HG02798 (cell line): ENCODE measurements around the gene GSTO1.
A peak's percentile ranks its signal among the peaks of the same experiment; 100 is the strongest.
"Not testable (repeated sequence)": the region's sequence is repeated elsewhere in the genome, so short reads cannot be mapped to it uniquely, and the experiment has no call there.

ENCODE experiments used
- ATAC-seq: cut with Tn5 transposase; IDR thresholded peaks from one replicate; pipeline ENCODE4 v1.9.1; 2021; ENCODE audit warnings: mild to moderate bottlenecking; ENCODE audit not compliant: unreplicated experiment, poor library complexity

GSTO1 gene

GRCh38 chr10:104248931-104249330 is 5.8 kb upstream of the GSTO1 start:
- ATAC-seq = not testable (repeated sequence)

- no peak for ATAC-seq
Observed at GRCh38 chr10:104250371-104250770, 4.3 kb upstream of the GSTO1 start.

GRCh38 chr10:104251443-104251842 is 3.2 kb upstream of the GSTO1 start:
- ATAC-seq = no peak

DNA sequence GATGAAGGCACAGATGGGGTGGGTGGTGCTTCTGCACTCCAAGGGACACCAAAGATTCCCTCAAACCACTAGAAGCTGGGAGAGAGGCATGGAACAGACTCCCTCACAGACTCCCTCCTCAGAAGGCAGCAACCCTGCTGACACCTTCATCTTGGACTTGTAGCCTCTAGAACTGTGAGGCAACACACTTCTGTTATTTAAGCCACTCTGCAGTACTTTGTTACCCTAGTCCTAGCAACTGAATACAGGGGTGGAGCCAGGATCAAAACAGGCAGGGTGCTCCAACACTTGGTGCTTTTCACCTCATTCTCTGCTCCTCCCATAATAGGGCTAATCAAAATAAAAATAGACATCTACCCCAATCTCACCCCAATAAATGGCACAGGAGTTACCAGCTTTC is 2.3 kb upstream of the GSTO1 start:
- no peak for ATAC-seq

GRCh38 chr10:104253106-104253505 is 1.6 kb upstream of the GSTO1 start:
- no peak for ATAC-seq

GRCh38 chr10:104253606-104254410 is 884 bp upstream of the GSTO1 start:
- no peak for ATAC-seq

DNA sequence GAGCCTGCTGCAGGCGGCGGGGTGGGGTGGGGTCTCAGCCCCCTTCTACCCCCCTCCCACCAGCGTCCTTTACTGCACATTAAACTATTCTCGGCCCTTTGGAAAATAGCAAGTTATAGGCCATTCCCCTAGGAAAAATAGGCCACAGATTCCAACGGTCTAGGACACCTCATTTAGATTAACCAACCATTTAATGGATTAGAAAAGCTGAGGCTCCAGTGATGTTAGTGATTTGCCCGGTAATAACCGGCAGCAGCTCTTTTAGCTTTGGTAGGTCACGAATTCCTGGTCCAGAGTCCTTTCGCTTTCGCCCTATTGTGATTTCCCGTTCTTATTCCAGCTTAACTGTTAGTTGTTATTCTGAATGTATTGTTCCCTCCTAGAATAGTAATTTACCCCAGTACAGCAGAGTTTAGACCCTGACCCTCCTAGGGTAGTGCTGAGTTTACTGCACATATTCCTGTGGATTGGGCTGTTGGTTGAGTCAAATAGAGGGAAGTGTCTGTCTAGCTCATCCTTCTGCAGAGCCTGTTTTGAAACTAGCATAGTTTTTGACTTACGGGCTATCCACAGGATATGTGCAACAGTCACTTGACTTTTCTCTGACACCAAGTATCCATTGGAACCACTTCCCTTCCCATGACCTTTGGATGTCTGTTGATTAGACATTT is 754 bp downstream of the GSTO1 start:
- peak; percentile 33 for ATAC-seq

DNA sequence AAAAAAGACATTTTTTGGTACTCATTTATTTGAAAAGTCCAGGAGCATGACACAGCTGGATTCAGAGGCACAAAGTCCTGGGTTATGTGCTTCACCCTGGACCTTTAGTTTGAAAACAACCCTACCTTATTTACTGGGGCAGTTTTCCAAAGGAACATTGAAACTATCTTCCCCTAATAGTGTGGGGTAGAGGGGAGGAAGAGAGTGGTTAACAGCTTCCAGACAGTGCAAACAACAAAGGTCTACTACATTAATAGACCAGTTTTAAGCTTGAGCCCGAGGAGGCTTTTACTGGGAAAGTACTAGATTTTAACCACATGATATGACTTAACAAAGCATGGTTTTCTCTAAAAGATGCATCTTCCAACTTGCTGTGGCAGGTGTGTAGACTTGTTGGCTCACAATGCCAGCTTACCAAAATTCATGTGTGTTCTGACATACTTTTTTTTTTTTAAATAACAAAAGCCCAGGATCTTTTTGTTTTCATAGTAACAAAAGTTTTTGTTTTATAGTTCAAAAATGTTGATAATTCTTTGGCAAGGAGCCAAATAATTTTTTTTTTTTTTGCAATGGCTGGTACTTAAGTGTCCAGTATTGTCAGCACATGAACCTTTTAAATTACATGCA is 1.8 kb downstream of the GSTO1 start:
- ATAC-seq = no peak

GRCh38 chr10:104257235-104257634 is 2.5 kb downstream of the GSTO1 start:
- no peak for ATAC-seq

DNA sequence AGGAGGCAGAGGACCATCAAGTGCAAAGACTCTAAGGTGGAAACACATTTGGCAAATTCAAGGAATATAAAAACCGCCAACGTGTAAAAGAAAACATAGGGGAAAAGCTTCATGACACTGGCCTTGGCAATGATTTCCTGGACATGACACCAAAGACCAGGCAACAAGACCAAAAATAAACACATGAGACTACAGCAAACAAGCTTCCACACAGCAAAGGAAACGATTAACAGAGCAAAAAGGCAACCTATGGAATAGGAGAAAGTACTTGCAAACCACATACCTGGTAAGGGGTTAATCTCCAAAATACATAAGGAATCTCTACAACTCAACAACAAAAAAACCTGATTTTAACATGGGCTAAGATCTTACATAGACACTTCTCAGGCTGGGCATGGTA is 3.5 kb downstream of the GSTO1 start:
- ATAC-seq = no peak

GRCh38 chr10:104259456-104259855 is 4.8 kb downstream of the GSTO1 start:
- no peak for ATAC-seq

GRCh38 chr10:104259999-104260774 is 5.5 kb downstream of the GSTO1 start:
- no peak for ATAC-seq

DNA sequence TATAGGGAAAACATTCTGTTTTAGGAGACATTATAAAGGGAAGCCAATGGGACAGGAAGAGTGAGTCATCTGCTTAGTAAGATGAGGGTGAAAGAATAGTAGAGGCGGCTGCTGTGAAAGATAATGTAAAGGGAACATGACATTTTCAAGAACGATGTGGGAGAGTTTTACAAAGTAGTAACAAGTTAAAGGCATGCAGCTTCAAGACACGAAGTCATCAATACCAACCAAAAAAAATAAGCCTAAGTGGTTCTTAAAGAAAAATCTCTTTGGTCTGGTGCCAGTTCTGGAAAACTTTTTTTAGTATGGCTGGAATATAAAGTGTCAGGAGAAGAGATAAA is 6.1 kb downstream of the GSTO1 start:
- no peak for ATAC-seq

- ATAC-seq = no peak
Observed at GRCh38 chr10:104262055-104262454, 7.4 kb downstream of the GSTO1 start.

- ATAC-seq = no peak
Observed at GRCh38 chr10:104264783-104265182, 10.1 kb downstream of the GSTO1 start.

GRCh38 chr10:104267721-104268404 is 13.2 kb downstream of the GSTO1 start:
- no peak for ATAC-seq

DNA sequence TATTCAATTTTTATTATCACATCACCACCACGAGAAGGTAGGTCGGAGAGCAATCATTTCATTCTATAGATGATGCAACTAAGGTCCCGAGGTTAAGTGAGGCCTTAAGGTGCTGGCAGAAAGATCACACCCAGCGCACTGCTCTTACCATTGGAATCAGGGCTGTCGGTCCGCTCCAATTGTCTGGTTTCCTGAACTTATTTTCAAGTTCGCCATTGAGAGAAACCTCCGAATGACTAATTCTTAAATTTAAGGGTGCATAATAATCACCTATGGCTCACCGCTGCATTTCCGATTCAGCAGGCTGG is 13.7 kb downstream of the GSTO1 start:
- no peak for ATAC-seq

GRCh38 chr10:104268713-104269645 is 14.3 kb downstream of the GSTO1 start, which contains the start of gene GSTO2:
TSS of gene GSTO2 (plus strand) at chr10:104269184. CDS start at chr10:104274916, 5,732 bp downstream.
- ATAC-seq = peak; percentile 99

- ATAC-seq = no peak
Observed at GRCh38 chr10:104273286-104273685, 18.6 kb downstream of the GSTO1 start.
